GM19455 (cell line): ENCODE data around the gene HAGHL.

Experiments used
- ATAC-seq: cut with Tn5 transposase; IDR thresholded peaks from one replicate; pipeline ENCODE4 v1.9.1; 2021; ENCODE audit not compliant: unreplicated experiment

The HAGHL gene

GRCh38 chr16:719815-720446, 7.0 kb upstream of the HAGHL start:
- ATAC-seq: no peak

- ATAC-seq: no peak
Observed at GRCh38 chr16:720447-720989, 6.4 kb upstream of the HAGHL start.

- ATAC-seq: peak; percentile 62
Observed at GRCh38 chr16:720990-721764, 5.7 kb upstream of the HAGHL start, which contains the start of gene ANTKMT. Gene ANTKMT (plus strand): TSS chr16:721146. CDS start chr16:721275, 129 bp downstream.

GRCh38 chr16:721765-722540, 5.0 kb upstream of the HAGHL start:
- ATAC-seq: no peak

- no peak for ATAC-seq
Observed at GRCh38 chr16:722835-723633, 3.9 kb upstream of the HAGHL start.

- no peak for ATAC-seq
Observed at GRCh38 chr16:723695-724094, 3.2 kb upstream of the HAGHL start.

- no peak for ATAC-seq
Observed at GRCh38 chr16:724188-725040, 2.5 kb upstream of the HAGHL start.

- ATAC-seq: no peak
Observed at GRCh38 chr16:725041-725376, 1.9 kb upstream of the HAGHL start.

- no peak for ATAC-seq
Observed at GRCh38 chr16:725463-726187, 1.3 kb upstream of the HAGHL start.

- no peak for ATAC-seq
Observed at GRCh38 chr16:726188-726437, 793 bp upstream of the HAGHL start.

- ATAC-seq: no peak
Observed at GRCh38 chr16:727291-727977, 528 bp downstream of the HAGHL start.

- ATAC-seq: peak; percentile 38
Observed at GRCh38 chr16:728131-728889, 1.4 kb downstream of the HAGHL start.

GRCh38 chr16:728890-729744, 2.2 kb downstream of the HAGHL start:
- no peak for ATAC-seq

GRCh38 chr16:729768-730665, 3.1 kb downstream of the HAGHL start:
- ATAC-seq: no peak

GRCh38 chr16:730666-731509, 4.0 kb downstream of the HAGHL start:
- no peak for ATAC-seq
